GM10266 (cell line): ENCODE results near the gene TENT5A.

Source experiments
- DNase-seq: peaks from one replicate; pipeline ENCODE4 v3.0.0; 2012; ENCODE audit errors: extremely low spot score
- CTCF ChIP-seq: IDR thresholded peaks from 2 replicates; pipeline ENCODE4 v1.5.1; 2012; ENCODE audit warnings: mild to moderate bottlenecking, low read depth; ENCODE audit not compliant: control insufficient read depth, insufficient read depth; ENCODE audit errors: missing control alignments

Gene TENT5A

DNA sequence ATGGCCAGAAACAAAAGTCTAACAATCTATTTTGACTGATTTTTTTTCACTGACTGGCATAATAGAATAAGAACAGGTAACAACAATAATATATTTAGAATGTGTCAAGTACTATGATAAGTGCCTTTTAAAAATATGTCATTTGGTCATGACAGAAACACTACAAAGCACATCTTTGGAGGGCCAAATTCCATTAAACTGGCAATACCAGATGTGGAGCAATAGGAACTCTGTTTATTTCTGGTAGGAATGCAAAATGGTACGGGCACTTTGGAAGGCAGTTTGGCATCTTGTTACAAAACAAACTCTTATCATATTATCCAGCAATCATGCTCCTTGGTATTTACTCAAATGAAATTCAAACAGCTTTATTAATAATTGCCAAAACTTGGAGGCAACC, 39.3 kb downstream of the TENT5A start:
- DNase-seq, result no peak
- TF ChIP-seq CTCF, result no peak

GRCh38 chr6:81708113-81708699, 44.3 kb downstream of the TENT5A start:
- DNase-seq, result no peak
- TF ChIP-seq CTCF, result no peak

DNA sequence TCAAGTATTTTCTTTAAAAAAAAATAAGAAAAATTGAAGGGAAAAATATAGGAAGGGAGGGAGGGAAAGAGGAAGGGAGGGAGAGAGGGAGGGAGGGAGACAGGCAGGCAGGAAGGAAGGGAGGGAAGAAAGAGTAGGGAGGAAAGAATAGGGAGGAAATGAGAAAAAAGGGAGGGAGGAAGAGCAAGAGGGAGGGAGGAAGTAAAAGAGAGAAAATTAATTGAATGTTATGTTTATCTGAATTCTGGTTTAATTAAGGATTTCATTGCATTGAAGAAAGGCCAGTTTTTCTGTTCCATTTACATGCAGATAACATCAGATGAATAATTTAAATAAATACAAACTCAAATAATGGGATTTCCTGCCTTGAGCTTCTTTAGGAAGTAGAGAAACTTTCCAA, 47.8 kb downstream of the TENT5A start:
- no peak for TF ChIP-seq CTCF
- DNase-seq, result no peak

DNA sequence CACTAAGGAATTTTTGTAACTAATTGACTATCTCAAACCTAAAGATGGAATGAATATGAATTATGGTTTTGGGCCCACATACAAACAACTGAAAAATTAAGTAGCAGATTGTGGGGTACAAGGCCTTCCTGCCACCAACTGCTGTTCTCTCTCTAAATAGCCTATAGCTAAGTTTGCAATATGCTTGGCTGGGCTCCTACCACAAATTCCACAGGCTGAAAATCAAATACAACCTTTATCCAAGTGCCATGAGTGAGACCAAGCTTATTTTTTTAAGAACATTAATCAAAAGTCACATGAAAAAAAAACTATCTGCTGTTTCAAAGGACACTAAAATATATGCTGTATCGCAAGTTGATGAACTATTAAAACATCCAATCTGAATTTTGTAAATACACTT, 52.1 kb downstream of the TENT5A start:
- no peak for DNase-seq
- TF ChIP-seq CTCF, result no peak

DNA sequence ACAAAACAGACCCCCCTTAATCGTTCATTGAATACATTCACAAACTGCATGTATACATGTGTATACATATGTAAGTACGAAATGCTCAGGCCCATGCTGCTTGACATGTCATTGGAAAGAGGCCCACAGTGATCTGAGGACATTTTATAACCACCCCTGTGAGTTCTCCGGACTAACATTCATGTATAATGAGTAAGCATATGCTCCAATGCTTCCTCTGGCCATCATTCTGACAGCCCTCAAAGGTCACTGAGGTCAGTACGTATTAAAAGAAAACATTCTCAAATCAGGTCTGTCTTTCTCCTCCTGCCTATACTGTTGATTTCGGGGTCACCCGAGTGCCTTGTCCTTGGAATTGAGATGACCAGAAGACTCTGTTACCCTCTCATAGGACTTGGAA, 54.9 kb downstream of the TENT5A start:
- no peak for TF ChIP-seq CTCF
- no peak for DNase-seq

DNA sequence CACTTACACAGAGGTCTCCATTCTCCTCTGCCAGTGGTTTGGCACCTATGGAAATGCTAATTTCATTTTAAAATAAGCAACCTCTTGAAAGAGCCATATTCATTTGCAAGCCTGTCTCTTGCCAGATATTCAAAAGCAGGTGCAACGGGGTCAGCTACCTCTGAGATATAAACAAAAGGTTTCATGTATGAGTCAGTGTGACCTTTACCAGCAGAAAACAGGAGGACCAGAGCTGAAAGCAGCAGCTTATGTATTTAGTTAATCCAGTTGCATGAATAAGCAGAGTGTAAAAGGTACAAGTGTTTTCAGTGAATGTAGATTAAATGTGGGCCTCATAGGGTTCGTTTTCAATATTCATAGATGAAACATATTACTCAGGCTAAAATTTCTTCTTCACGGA, 56.0 kb downstream of the TENT5A start:
- no peak for TF ChIP-seq CTCF
- DNase-seq, result no peak
